ENCODE measurements around the gene POU5F1. TPM values are rescaled to one million over a fixed set of nuclear protein-coding genes. Genes with fewer than 3 reads are reported as not detected.

POU5F1 gene
- total RNA-seq, 6 donors from 2014 or later, result 4.1 to 13.6 (median 5.7) TPM

GRCh38 chr6:31143148-31143547 lies 27.3 kb downstream of the POU5F1 start:
- peak overlapping the region in 2 of 4 donors; percentile 30 for H3K27ac ChIP-seq
- WGBS, 2 donors, result 28 to 57% methylated on average over 6 to 9 of the region's 11 CpGs
- H3K36me3 ChIP-seq, result peaks cover 0 to 13% (median 11%) of the 10 kb centered on the region in 4 donors
- no peaks in the 10 kb centered on the region for H3K27me3 ChIP-seq
- peak in 1 of 2 donors; percentile 22 for TF ChIP-seq POLR2AphosphoS5 (IDR thresholded peaks at IDR 0.05)
- TF ChIP-seq EP300 (IDR thresholded peaks at IDR 0.05), result no peak
- H3K4me3 ChIP-seq, result no peak overlapping the region
- peak; percentile 51 to 71 for ATAC-seq (ENCODE audit: low FRiP score in 2 of 2)
- peak; percentile 77 to 84 for DNase-seq
- H3K4me1 ChIP-seq, result peaks cover under 1 to 12% (median 6%) of the 10 kb centered on the region in 4 donors
- H3K9me3 ChIP-seq, result no peaks in the 10 kb centered on the region

GRCh38 chr6:31142361-31142761 lies 28.1 kb downstream of the POU5F1 start:
- Histone ChIP-seq H3K9me3 (no peaks in the 10 kb centered on the region), H3K36me3 (peaks cover 0 to 13% (median 11%) of the 10 kb centered on the region in 4 donors), H3K4me3 (no peak overlapping the region), H3K4me1 (peaks cover 8 to 18% (median 12%) of the 10 kb centered on the region in 4 donors), H3K27ac (peak overlapping the region in 1 of 4 donors; percentile 30), H3K27me3 (no peaks in the 10 kb centered on the region)
- TF ChIP-seq POLR2A (IDR thresholded peaks at IDR 0.05) (no peak), POLR2AphosphoS5 (IDR thresholded peaks at IDR 0.05) (no peak), CTCF (IDR thresholded peaks at IDR 0.05) (no peak), EP300 (IDR thresholded peaks at IDR 0.05) (no peak)
- ATAC-seq (ENCODE audit: low FRiP score in 2 of 2) (no peak), DNase-seq (no peak)
- WGBS, 2 donors, result 61 to 66% methylated on average over 2 of the region's 2 CpGs

GRCh38 chr6:31140643-31141042 lies 29.8 kb downstream of the POU5F1 start:
- no peak for TF ChIP-seq EP300 (IDR thresholded peaks at IDR 0.05)
- no peak for TF ChIP-seq CTCF (IDR thresholded peaks at IDR 0.05)
- TF ChIP-seq POLR2AphosphoS5 (IDR thresholded peaks at IDR 0.05), result no peak
- no peak for TF ChIP-seq POLR2A (IDR thresholded peaks at IDR 0.05)
- H3K27me3 ChIP-seq, result no peaks in the 10 kb centered on the region
- H3K4me3 ChIP-seq, result no peak overlapping the region
- ATAC-seq (ENCODE audit: low FRiP score in 2 of 2) (no peak), DNase-seq (no peak)
- H3K36me3 ChIP-seq, result peaks cover 0 to 13% (median 11%) of the 10 kb centered on the region in 4 donors
- H3K27ac ChIP-seq, result no peak overlapping the region
- H3K4me1 ChIP-seq, result peaks cover 10 to 18% (median 13%) of the 10 kb centered on the region in 4 donors
- WGBS, 2 donors, result 76 to 90% methylated on average over 5 to 15 of the region's 15 CpGs
- no peaks in the 10 kb centered on the region for H3K9me3 ChIP-seq

GRCh38 chr6:31139599-31139998 lies 30.9 kb downstream of the POU5F1 start:
- no peak for DNase-seq
- H3K36me3 ChIP-seq, result peaks cover 0 to 8% (median 5%) of the 10 kb centered on the region in 4 donors
- H3K9me3 ChIP-seq, result no peaks in the 10 kb centered on the region
- H3K27me3 ChIP-seq, result no peaks in the 10 kb centered on the region
- ATAC-seq (ENCODE audit: low FRiP score in 2 of 2), result no peak
- H3K4me1 ChIP-seq, result peaks cover 10 to 18% (median 13%) of the 10 kb centered on the region in 4 donors
- TF ChIP-seq CTCF (IDR thresholded peaks at IDR 0.05), result no peak
- TF ChIP-seq POLR2AphosphoS5 (IDR thresholded peaks at IDR 0.05), result no peak
- TF ChIP-seq EP300 (IDR thresholded peaks at IDR 0.05), result no peak
- H3K4me3 ChIP-seq, result no peak overlapping the region
- WGBS, 2 donors, result 23 to 41% methylated on average over 4 of the region's 4 CpGs
- H3K27ac ChIP-seq, result peak overlapping the region in 1 of 4 donors; percentile 5

- peaks cover 10 to 18% (median 13%) of the 10 kb centered on the region in 4 donors for H3K4me1 ChIP-seq
- no peak for ATAC-seq (ENCODE audit: low FRiP score in 2 of 2)
- no peaks in the 10 kb centered on the region for H3K9me3 ChIP-seq
- 77 to 94% methylated on average over 4 of the region's 4 CpGs for WGBS, 2 donors
- TF ChIP-seq POLR2AphosphoS5 (IDR thresholded peaks at IDR 0.05) (no peak), EP300 (IDR thresholded peaks at IDR 0.05) (no peak)
- H3K4me3 ChIP-seq, result no peak within 1 kb of the TSS
- peaks cover 0 to 2% (median 0%) of the 10 kb centered on the region in 4 donors for H3K36me3 ChIP-seq
- H3K27ac ChIP-seq, result peak within 1 kb of the TSS in 1 of 4 donors; percentile 5
- H3K27me3 ChIP-seq, result no peaks in the 10 kb centered on the region
- DNase-seq, result no peak
Measured at GRCh38 chr6:31138982-31139381, 31.5 kb downstream of the POU5F1 start, which contains the start of gene PSORS1C2. Gene PSORS1C2 (minus strand): TSS chr6:31139066. CDS start chr6:31139026, 40 bp downstream.

GRCh38 chr6:31135710-31136109 lies 34.8 kb downstream of the POU5F1 start:
- TF ChIP-seq POLR2AphosphoS5 (IDR thresholded peaks at IDR 0.05) (no peak), CTCF (IDR thresholded peaks at IDR 0.05) (no peak), POLR2A (IDR thresholded peaks at IDR 0.05) (no peak), EP300 (IDR thresholded peaks at IDR 0.05) (no peak)
- no peak overlapping the region for H3K4me3 ChIP-seq
- H3K4me1 ChIP-seq, result peaks cover 6 to 14% (median 11%) of the 10 kb centered on the region in 4 donors
- H3K27ac ChIP-seq, result no peak overlapping the region
- ATAC-seq (ENCODE audit: low FRiP score in 2 of 2) (no peak), DNase-seq (no peak)
- 85 to 87% methylated on average over 10 of the region's 10 CpGs for WGBS, 2 donors
- H3K36me3 ChIP-seq, result no peaks in the 10 kb centered on the region
- no peaks in the 10 kb centered on the region for H3K27me3 ChIP-seq
- H3K9me3 ChIP-seq, result no peaks in the 10 kb centered on the region
